Activated T-cell treated with anti-CD3 and anti-CD28 coated beads for 4 hours (primary cell): ENCODE results near the gene ATG101.

Experiments used
- DNase-seq: peaks from one replicate; pipeline ENCODE4 v3.0.0-alpha.2; 2020

ATG101 gene

DNA sequence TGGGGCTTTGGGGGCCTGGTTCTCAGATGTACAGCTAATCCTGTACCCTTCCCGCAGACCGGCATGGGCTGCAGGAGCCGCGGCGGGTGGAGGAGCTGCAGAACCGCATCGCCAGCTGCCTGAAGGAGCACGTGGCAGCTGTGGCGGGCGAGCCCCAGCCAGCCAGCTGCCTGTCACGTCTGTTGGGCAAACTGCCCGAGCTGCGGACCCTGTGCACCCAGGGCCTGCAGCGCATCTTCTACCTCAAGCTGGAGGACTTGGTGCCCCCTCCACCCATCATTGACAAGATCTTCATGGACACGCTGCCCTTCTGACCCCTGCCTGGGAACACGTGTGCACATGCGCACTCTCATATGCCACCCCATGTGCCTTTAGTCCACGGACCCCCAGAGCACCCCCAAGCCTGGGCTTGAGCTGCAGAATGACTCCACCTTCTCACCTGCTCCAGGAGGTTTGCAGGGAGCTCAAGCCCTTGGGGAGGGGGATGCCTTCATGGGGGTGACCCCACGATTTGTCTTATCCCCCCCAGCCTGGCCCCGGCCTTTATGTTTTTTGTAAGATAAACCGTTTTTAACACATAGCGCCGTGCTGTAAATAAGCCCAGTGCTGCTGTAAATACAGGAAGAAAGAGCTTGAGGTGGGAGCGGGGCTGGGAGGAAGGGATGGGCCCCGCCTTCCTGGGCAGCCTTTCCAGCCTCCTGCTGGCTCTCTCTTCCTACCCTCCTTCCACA is 11.0 kb upstream of the ATG101 start:
- no peak for DNase-seq

DNA sequence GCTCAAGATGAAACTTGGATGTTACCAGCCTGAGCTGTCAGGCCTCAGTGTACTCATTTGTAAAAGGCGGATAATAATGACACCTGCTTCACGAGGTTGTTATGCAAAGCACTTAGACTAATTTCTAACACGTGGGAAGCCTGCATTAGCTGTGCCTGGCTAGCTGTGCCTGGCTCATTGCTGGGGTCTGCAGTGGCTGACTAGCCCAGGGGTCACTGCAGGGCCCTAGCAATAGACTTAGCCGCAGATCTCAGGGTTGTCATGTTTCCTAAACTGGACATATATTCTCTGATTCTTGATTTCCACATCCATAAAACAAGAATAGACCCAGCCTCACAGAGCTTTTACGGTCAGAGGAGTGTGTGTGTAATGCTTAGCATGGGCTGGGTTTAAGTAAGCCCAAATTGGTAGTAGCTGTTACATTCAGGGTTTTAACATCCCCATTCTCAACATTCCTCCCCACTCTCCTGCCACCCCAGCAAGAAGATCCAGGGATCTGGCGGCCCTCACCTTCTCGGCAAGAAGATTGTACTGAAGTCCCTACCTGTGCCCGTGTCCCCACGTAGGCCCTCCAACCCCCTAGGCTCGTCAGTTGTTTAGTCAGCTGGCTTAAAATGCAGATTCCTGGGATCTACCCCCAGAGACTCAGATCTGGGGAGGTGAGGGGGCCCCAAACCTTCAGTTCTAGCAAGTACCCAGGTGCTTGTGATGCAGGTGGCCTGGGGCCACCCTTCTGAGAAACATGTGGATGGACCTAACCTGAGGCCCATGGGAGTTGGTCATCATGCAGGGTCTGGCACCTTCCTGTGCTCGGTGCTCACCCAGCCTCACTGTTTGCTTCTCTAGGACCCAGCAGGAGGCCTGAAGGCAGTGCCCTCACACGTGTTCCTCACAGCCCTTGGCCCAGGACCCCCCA is 9.9 kb upstream of the ATG101 start:
- no peak for DNase-seq

DNA sequence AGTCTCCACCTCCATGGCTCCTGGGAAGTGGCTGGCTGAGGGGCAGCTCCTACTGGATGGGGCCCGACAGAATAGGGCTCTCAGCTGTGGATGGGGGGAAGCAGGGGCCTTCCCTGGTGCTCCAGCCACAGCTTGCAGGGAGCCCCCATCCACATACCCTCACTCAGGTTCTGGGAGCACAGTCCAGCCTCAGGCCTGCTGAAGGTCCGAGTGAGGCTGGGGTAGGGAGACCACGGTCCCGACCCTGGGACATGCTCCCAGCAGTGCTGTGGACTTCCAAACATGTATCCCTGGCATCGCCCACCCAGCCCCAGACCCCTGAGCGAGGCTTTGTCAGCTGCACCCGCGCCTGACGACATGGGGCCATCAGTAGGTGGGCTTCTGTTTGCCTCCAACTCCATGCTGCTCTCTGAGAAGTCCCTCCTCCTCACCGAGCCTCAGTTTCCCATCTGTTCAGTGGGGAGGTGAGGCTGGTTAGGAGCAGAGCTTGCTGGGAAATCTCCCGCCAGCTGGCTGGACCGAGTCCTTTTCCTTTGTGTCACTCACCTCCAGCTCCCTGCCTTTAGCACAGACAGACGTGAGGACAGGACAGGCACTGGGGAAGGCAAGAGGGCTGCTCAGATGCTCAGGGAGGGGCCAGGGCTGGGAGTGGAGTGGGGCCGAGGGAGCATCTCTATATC is 9.1 kb upstream of the ATG101 start:
- no peak for DNase-seq

DNA sequence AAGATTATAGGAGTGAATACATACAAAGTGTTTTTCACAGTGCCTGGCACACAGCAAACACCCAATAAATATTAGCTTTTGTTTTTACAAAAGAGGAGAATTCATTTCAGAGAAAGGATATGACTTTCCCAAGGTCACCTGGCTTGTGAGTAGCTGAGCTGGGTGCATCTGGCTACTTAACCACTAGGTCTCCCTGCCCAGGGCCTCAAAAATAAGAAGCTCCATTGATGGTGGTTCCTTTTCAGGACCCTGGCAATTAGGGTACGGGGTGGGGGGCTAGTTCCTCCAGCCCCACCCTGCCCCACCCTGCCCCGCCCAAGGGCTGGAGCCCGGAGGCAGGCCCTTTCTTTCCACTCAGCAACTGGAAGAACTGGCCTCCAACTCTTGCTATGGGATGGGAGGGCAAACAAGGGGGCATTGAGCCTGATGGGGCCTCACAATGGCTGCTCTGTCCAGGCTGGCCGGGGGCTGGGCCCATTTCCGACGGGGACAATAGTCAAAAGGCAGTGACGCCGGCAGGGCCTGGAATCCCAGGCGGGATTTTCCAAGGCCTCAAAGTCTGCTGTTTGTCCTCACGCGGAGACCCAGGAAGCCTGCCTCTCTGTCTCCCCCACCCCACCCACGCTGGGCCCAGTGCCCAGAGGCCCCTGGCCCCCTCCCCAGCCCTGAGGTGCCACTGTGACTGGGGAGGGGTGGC is 8.2 kb upstream of the ATG101 start:
- DNase-seq, result no peak

DNA sequence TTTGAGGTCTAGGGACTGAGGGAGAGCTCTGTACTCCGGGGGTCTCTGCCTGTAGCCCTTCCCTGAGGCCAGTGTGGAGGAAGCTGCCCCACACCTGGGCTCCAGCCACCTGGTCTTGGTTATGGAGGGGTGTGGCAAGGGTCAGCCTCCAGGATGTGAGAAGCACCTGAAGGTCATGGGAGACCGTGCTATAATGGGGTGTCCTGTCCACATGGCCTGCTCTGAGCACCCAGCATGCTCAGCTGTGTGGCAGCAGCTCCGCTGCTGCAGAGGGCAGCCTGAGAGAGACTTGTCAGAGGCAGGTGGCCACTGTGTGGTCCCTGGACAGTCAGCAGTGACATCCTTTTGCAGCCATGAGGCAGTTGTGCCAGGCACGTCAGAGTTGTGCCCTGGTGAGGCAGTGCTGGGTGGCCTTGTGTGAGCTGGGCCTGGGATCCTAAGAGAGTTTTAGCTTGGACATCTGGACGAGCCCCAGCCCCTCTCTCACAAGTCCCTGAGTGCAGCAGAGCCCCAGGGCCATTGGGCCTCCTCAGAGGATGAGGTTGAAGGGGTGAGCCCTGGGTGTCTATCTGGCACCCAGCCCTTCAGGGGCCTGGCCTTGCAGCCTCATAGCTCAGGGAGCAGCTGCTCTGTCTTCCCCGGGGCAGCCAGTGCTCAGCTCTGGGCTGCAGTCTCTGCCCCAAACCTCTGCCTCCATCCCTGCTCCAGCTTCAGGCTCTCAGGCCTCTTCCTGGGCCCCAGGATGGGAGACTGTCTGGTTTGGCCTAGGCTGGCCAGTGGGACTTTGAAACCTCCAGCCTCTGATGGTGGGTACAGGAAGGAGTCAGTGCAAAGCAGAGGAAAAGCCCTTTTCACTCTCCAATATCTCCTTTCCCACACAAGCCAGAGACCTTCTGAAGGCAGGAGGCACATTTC is 7.4 kb upstream of the ATG101 start:
- no peak for DNase-seq

DNA sequence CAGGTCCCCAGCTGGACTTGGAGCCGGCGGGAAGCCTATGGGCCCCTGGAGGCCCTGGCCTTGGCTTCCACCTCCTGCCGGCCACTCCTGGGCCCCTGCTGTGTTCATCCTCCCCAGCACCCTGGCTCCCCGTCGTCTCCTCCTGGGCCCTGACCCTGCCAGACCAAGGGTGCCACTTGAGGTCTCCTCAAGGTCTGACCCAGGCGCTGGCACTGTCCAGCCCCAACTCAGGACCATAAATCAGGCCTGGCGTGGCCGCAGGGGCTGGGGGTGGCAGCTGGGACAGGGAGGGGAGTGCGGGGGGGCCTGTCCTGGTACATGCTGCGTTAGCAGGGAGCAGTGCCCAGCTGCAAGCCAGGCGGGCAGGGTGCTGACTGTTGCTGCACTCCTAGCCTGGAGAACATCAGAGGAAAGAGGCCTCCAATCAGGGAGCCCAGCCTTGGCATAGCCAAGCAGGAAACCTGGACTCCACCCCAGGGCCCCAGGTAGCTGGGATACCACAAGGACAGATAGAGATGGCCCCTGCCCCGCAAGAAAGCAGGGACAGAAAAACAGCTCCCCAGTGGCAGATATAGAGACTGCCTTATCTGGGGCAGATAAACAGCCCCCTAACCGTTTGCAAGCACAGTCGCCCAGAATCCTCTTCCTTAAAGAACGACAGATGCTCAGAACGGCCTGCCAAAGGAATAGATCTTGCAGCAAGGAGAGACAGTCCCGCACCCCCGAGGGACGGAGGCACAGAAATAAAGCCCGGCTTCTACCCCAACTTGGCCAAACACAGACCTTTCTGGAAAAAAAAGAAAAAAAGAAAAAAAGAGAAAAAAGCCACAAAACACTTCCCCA is 6.5 kb upstream of the ATG101 start:
- DNase-seq, result no peak

DNA sequence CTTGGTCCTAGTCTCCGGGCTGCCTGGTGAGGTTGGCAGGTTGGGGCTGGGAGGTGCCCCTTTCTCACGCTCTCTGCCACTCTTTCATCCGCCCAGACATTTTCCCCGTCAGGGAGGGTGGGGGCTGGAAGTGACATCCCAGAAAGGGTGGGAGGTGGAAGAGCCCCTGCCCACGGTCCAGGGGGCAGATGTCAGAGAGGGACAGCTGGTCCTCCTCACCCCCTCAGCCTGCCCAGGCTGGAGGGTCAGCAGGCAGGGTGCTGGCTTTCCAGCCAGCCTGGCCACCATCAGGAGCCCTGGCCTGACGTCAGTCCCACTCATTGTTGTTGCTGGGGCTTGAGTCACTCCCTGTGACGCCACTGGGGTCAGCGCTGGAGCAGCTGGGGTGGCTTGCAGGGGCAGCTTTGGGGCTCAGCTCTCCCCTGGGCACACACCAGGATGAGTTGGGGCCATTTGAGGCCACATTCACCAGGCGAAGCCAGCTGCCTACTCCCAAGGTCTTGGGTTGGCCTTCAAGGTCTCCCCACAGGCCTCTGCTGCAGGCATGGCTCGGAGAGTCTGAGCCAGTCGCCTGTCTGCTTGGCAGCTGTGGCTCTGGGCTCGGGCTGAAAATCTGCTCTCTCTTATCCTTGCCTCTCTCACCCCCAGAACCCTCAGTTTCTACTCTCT is 5.7 kb upstream of the ATG101 start:
- DNase-seq, result no peak

DNA sequence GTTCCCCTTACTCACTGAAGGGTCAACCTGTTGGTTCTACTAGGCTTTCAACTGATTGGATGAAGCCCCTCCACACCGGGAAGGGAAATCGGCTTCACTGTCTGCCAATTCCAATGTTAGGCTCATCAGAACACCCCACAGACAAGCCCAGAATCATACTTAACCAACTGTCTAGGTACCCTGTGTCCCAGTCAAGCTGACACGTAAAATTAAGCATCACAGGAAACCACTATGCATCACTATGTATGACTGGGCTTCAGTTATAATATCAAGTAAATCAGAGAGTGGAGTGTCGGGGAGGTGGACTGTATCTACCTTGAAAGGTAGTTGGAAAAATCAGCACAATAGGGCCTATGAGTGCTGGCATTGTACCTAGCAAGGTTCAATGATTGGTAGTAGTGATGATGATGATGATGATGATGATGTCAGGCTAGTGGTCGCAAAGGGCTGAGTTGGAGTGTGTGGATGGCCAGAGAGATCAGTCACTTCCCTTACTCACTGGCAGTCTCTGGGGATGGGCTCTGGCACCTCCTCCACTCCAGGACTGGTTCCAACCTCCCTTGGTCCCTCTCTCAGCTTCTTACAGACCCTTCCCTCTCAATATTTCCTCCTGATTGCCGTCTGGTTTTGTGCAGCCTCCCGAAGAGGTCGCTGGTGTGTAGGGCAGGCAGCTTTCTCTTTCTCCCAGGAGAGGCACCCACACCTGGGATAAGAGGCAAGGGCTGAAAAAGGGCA is 3.3 kb upstream of the ATG101 start:
- no peak for DNase-seq

DNA sequence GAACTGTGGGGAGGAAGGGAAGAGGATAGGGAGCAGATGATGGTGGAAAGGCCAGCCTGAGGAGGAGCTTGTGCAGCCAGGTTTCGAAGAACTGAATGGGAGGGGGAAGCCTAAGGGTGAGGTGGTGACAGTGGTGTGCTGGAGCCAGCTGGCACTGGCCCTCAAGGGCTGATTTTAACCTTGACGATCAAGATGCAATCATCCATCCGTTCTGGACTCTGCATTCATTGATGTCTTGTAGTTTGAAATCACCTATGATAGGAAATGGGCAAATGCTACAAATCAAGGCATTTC is 2.8 kb upstream of the ATG101 start:
- no peak for DNase-seq

DNA sequence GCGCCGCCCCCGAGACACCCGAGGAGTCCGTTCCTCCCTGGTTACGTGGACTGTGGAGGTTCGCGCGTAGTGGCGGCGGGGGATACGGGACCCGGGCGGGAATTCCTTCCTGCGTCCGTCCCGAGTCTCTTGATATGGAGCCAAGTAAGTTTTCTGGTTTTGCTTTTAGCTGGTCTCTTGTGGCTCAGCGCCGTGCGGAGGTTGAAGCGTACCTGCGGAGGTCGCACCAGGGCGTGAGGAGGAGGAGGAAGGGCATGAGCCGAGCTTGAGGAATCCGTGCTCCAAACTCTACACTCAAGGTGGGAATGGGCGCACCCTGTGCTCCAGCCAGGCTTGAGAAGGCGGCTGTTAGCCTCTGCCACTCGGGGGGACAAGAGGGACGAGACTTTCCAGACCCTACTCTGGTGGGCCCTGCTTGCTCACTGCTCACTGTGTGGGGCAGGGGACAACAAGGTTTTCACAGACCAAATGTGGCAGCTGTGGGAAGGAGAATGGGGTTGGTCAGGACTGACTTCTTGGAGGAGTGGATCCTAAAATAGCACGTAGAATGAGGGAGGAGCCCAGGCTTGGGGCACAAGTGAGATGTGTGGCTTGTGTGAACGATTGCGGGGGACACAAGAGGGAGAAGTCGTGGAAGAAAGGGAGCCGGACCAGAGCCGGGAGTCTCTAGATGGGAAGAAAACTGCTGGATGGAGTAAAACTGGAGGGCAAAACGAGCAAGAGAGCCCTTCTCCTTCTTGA is 577 bp downstream of the ATG101 start:
- DNase-seq, result no peak

DNA sequence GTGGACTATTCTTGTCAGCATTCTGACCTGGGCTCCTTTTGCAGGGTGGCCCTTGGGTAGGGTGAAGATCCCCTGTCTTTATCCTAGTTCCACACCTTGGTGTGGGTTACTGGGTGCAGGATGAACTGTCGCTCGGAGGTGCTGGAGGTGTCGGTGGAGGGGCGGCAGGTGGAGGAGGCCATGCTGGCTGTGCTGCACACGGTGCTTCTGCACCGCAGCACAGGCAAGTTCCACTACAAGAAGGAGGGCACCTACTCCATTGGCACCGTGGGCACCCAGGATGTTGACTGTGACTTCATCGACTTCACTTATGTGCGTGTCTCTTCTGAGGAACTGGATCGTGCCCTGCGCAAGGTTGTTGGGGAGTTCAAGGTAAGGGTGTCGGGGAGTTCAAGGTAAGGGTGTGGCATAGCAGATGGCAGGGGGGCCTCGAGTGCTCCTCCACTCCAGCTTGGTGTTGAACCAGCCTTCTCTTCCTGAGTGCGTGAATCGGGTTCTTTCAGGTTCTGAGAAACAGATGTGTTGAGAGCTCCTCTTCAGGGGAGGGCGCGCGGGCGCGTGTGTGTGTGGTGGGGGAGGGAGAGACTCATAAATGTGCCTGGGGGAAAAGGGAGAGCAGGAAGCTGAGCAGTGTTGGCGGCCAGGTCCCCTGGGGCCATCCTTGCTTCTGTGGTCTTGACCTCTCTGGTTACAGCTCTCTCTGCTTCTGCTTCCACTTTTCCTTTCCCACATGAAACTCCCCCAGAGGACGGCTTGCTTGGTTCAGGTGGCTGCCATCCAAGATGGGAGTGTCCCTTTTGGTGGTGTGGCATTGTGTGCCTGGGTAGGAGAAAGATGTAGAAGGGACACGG is 4.0 kb downstream of the ATG101 start:
- DNase-seq, result no peak

DNA sequence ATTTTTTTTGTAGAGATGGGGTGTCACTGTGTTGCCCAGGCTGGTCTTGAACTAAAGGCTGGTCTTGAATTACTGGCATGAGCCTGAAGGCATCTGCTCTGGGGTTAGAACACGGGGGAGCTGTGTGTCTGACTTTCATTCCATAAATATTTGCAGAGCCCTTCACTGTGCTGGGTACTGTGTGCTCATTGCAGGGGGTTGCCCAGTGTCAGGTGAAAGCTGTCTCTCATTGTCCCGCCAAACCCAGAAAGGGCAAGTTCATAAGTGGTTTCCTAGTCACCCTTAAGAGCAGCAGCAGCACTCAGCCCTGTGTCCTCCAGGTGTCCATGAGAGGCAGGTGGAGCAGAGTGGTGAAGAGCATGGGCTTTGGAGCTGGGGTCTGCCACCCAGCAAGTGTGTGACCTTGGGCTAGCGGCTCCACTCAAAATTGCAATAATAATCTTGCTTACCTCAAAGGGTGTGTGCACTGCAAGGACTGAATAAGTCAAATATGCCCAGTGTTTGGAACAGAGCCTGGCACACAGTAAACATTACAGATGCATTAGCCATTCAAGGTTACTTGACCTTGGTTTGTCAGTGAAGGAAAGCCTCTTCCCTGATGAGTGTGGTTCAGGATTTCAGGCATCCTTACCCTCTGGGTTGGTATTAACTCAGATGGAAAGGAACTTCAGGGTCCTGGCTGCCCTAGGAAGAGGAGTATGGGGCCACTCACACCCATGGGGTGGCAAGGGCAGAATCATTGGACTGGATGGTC is 5.4 kb downstream of the ATG101 start:
- no peak for DNase-seq

DNA sequence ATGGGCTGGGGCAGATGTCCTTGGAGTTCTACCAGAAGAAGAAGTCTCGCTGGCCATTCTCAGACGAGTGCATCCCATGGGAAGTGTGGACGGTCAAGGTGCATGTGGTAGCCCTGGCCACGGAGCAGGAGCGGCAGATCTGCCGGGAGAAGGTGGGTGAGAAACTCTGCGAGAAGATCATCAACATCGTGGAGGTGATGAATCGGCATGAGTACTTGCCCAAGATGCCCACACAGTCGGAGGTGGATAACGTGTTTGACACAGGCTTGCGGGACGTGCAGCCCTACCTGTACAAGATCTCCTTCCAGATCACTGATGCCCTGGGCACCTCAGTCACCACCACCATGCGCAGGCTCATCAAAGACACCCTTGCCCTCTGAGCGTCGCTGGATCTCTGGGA is 7.0 kb downstream of the ATG101 start:
- DNase-seq, result no peak

DNA sequence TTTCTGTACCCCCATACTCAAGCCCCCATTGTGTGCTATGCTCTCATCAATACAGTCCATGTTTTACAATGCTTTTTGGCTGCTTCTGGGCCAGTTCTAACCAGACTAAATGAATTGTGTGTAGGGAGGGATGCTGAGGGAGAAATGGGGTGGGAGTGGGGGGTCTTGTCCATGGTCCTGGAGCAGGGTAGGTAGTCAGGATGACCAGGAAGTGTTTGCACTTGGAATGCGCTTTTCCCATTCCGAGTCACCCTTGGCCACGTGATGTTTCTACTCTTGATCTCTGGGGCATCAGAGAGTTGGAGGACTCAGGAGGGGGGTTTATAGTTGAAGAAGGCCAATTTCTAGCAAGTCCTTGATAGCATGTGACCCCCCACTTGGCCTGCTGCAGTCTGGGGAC is 8.5 kb downstream of the ATG101 start:
- no peak for DNase-seq

DNA sequence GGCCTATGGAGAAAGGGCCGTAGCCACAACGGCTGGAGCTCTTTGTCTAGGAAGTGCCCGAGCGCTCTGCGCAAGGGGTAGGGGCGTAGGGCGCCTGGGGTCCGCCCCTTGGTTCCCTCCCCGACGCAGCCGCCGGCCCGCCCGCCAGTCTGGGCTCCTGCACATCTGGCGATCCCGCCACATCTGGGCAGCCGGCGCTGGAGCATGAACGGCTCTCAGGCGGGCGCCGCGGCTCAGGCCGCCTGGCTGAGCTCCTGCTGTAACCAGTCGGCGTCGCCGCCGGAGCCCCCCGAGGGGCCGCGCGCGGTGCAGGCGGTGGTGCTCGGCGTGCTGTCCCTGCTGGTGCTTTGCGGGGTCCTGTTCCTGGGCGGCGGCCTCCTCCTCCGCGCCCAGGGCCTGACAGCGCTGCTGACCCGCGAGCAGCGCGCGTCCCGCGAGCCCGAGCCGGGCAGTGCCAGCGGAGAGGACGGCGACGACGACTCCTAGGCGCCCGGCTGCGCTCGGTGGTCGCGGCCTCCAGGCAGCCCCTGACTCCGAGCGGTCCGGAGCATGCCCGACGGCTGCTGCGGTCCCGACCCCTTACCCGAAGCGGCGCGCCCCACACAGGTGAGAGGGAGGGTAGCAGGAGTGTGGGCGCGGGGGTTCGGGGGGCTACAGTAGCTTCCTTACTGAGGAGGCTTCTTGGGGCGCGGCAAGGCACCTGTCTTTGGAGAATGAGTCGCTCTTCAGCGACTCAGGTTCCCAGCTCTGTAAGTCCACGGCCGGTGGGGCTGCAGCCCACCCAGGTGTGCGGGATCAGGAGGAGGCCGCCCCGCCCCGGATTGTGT is 10.0 kb downstream of the ATG101 start, which contains the start of gene SMIM41:
TSS of gene SMIM41 (plus strand) at position 129 of the 827 bp plus-strand sequence. CDS start at position 205, 76 bp downstream.
- DNase-seq, result no peak
